ENCODE measurements around the gene ARHGAP42. TPM values are rescaled to one million over a fixed set of nuclear protein-coding genes. Genes with fewer than 3 reads are reported as not detected.

The ARHGAP42 gene
- total and polyA plus RNA-seq, 10 of the 15 experiments (the other 5 are each of a cell fraction or from before 2014, with no cell fraction given), result 1.8 to 6.3 (median 3.2) TPM

- no peak for TF ChIP-seq RELB (IDR thresholded peaks at IDR 0.05; ENCODE audit: low read depth)
- no peak for TF ChIP-seq DPF2 (IDR thresholded peaks at IDR 0.05)
- no peak for TF ChIP-seq MYC (IDR thresholded peaks at IDR 0.05; ENCODE audit: insufficient read depth, insufficient read length, insufficient replicate concordance, low read length, severe bottlenecking)
Observed at GRCh38 chr11:100972046-100972445, 285.0 kb downstream of the ARHGAP42 start (continued).

- POLR2A ChIA-PET, result no interaction called here
- WGBS (ENCODE audit: insufficient coverage, insufficient replicate concordance, low lambda C conversion rate, missing lambda C conversion rate), result 26% methylated on average over 2 of the region's 2 CpGs
- Histone ChIP-seq H3K9me3 (replicated peaks; ENCODE audit: control insufficient read depth, insufficient read depth, low read length) (no peaks in the 10 kb centered on the region), H3K4me1 (ENCODE audit: control insufficient read depth, insufficient read depth, low read length) (no peaks in the 10 kb centered on the region), H2AFZ (ENCODE audit: control insufficient read depth, low read depth, low read length) (no peak overlapping the region), H4K20me1 (ENCODE audit: control insufficient read depth, insufficient read depth) (no peaks in the 10 kb centered on the region), H3K36me3 (ENCODE audit: control insufficient read depth in 2 of 2, insufficient read depth in 2 of 2, low read length in 1 of 2) (no peaks in the 10 kb centered on the region), H3K27ac (ENCODE audit: control insufficient read depth, insufficient read depth) (no peak overlapping the region), H3K79me2 (ENCODE audit: control insufficient read depth, insufficient read depth, low read length) (no peaks in the 10 kb centered on the region), H3K9ac (ENCODE audit: control insufficient read depth, insufficient read depth, low read length) (no peak overlapping the region), H3K27me3 (replicated peaks in 1 of 2; ENCODE audit: control insufficient read depth in 2 of 2, insufficient read depth in 2 of 2, low read length in 1 of 2) (no peaks in the 10 kb centered on the region), H3K4me3 (no peak overlapping the region), H3K4me2 (ENCODE audit: control insufficient read depth, insufficient read depth) (no peak overlapping the region)
- BruUV-seq (replicated peaks), result no TSS peak
- ATAC-seq (no peak), DNase-seq (ENCODE audit: low read depth, low spot score) (no peak), FAIRE-seq (no peak)
- CTCF ChIA-PET, result no interaction called here
- in situ Hi-C loops (cut with MboI) (no loop called here), intact Hi-C loops (cut with micrococcal nuclease; ENCODE audit: unreplicated experiment) (no loop called here)
- RAD21 ChIA-PET (ENCODE audit: unreplicated experiment), result no interaction called here
- SMC1A ChIA-PET (ENCODE audit: uncharacterized antibody, unreplicated experiment), result no interaction called here
- TF ChIP-seq KAT2A (conservative IDR thresholded peaks at IDR 0.05; ENCODE audit: control insufficient read depth, low read depth, low read length) (no peak), ESRRA (IDR thresholded peaks at IDR 0.05; ENCODE audit: low read length) (no peak), ZBTB4 (CRISPR knock-in tag; IDR thresholded peaks at IDR 0.05) (no peak), ZBTB40 (IDR thresholded peaks at IDR 0.05; ENCODE audit: borderline replicate concordance) (no peak), ETV6 (conservative IDR thresholded peaks at IDR 0.05 in 1 of 2, IDR thresholded peaks at IDR 0.05 in 1 of 2; ENCODE audit: borderline replicate concordance in 1 of 2, low read depth in 1 of 2) (no peak), KLF5 (IDR thresholded peaks at IDR 0.05; ENCODE audit: partially characterized antibody) (no peak), E4F1 (IDR thresholded peaks at IDR 0.05; ENCODE audit: borderline replicate concordance, partially characterized antibody) (no peak)
Observed at GRCh38 chr11:100978442-100978841, 291.4 kb downstream of the ARHGAP42 start.

Data from GM12878 (cell line).